ENCODE data around the gene SYNE3.

The SYNE3 gene

GRCh38 chr14:95489214-95490137 is 27.0 kb downstream of the SYNE3 start:
- DNase-seq (ENCODE audit: low read depth), result no peak

- no peak for DNase-seq (ENCODE audit: low read depth)
Measured at GRCh38 chr14:95488376-95489213, 27.9 kb downstream of the SYNE3 start.

- DNase-seq (ENCODE audit: low read depth), result no peak
Measured at GRCh38 chr14:95487669-95488084, 28.8 kb downstream of the SYNE3 start.

GRCh38 chr14:95486875-95487668 is 29.4 kb downstream of the SYNE3 start:
- DNase-seq (ENCODE audit: low read depth), result no peak

- DNase-seq (ENCODE audit: low read depth), result no peak
Measured at GRCh38 chr14:95485222-95485819, 31.1 kb downstream of the SYNE3 start.

- DNase-seq (ENCODE audit: low read depth), result no peak
Measured at GRCh38 chr14:95484296-95484695, 32.2 kb downstream of the SYNE3 start.

GRCh38 chr14:95483309-95484165 is 32.9 kb downstream of the SYNE3 start:
- DNase-seq (ENCODE audit: low read depth), result no peak

- DNase-seq (ENCODE audit: low read depth), result no peak
Measured at GRCh38 chr14:95482627-95483308, 33.7 kb downstream of the SYNE3 start.

- DNase-seq (ENCODE audit: low read depth), result no peak
Measured at GRCh38 chr14:95481391-95482022, 34.9 kb downstream of the SYNE3 start.

- no peak for DNase-seq (ENCODE audit: low read depth)
Measured at GRCh38 chr14:95480887-95481226, 35.6 kb downstream of the SYNE3 start.

GRCh38 chr14:95480109-95480886 is 36.2 kb downstream of the SYNE3 start:
- no peak for DNase-seq (ENCODE audit: low read depth)

GRCh38 chr14:95479494-95479893 is 37.0 kb downstream of the SYNE3 start:
- DNase-seq (ENCODE audit: low read depth), result no peak

GRCh38 chr14:95478818-95479217 is 37.6 kb downstream of the SYNE3 start:
- no peak for DNase-seq (ENCODE audit: low read depth)

GRCh38 chr14:95478309-95478708 is 38.1 kb downstream of the SYNE3 start:
- DNase-seq (ENCODE audit: low read depth), result no peak

GRCh38 chr14:95477411-95478269 is 38.8 kb downstream of the SYNE3 start:
- DNase-seq (ENCODE audit: low read depth), result no peak

- DNase-seq (ENCODE audit: low read depth), result no peak
Measured at GRCh38 chr14:95476747-95477146, 39.7 kb downstream of the SYNE3 start.

- DNase-seq (ENCODE audit: low read depth), result no peak
Measured at GRCh38 chr14:95475540-95476240, 40.8 kb downstream of the SYNE3 start.

Data from T follicular helper cell (primary cell).